Measurements from ENCODE around the gene APLF.
"Not testable (repeated sequence)": the region's sequence is repeated elsewhere in the genome, so short reads cannot be mapped to it uniquely, and the experiment has no call there.

Gene APLF

GRCh38 chr2:68565858-68566257 lies 98.5 kb downstream of the APLF start:
- H3K27me3 ChIP-seq (ENCODE audit: control insufficient read depth, insufficient read depth, low read length): no peaks in the 10 kb centered on the region
- no peak overlapping the region for H2AFZ ChIP-seq
- H3K9me3 ChIP-seq (ENCODE audit: control insufficient read depth, low read length): no peaks in the 10 kb centered on the region
- H3K9ac ChIP-seq: no peak overlapping the region
- no peaks in the 10 kb centered on the region for H3K79me2 ChIP-seq
- no peak overlapping the region for H3K27ac ChIP-seq
- no peak for TF ChIP-seq CTCF (IDR thresholded peaks at IDR 0.05)
- no peak overlapping the region for H3K4me2 ChIP-seq (ENCODE audit: low read length)
- H3K36me3 ChIP-seq (ENCODE audit: control insufficient read depth, insufficient read depth, low read length): no peaks in the 10 kb centered on the region
- H3K4me3 ChIP-seq (ENCODE audit: low read depth, low read length): no peak overlapping the region
- H3K4me1 ChIP-seq: no peaks in the 10 kb centered on the region

- no peak for TF ChIP-seq CTCF (IDR thresholded peaks at IDR 0.05)
- no peak overlapping the region for H3K27ac ChIP-seq
- no peaks in the 10 kb centered on the region for H3K4me1 ChIP-seq
- no peak overlapping the region for H3K4me3 ChIP-seq (ENCODE audit: low read depth, low read length)
- H3K9ac ChIP-seq: no peak overlapping the region
- no peaks in the 10 kb centered on the region for H3K27me3 ChIP-seq (ENCODE audit: control insufficient read depth, insufficient read depth, low read length)
- H2AFZ ChIP-seq: no peak overlapping the region
- H3K79me2 ChIP-seq: no peaks in the 10 kb centered on the region
- no peaks in the 10 kb centered on the region for H3K36me3 ChIP-seq (ENCODE audit: control insufficient read depth, insufficient read depth, low read length)
- no peaks in the 10 kb centered on the region for H3K9me3 ChIP-seq (ENCODE audit: control insufficient read depth, low read length)
- no peak overlapping the region for H3K4me2 ChIP-seq (ENCODE audit: low read length)
Observed at GRCh38 chr2:68566362-68566761, 99.0 kb downstream of the APLF start.

- Histone ChIP-seq H3K4me3 (ENCODE audit: low read depth, low read length) (no peak overlapping the region), H3K9me3 (ENCODE audit: control insufficient read depth, low read length) (no peaks in the 10 kb centered on the region), H3K4me2 (ENCODE audit: low read length) (no peak overlapping the region), H3K79me2 (no peaks in the 10 kb centered on the region), H3K4me1 (no peaks in the 10 kb centered on the region), H2AFZ (no peak overlapping the region), H3K9ac (no peak overlapping the region), H3K27me3 (ENCODE audit: control insufficient read depth, insufficient read depth, low read length) (no peaks in the 10 kb centered on the region), H3K36me3 (ENCODE audit: control insufficient read depth, insufficient read depth, low read length) (no peaks in the 10 kb centered on the region), H3K27ac (no peak overlapping the region)
- TF ChIP-seq CTCF (IDR thresholded peaks at IDR 0.05): no peak
Observed at GRCh38 chr2:68568116-68568515, 100.7 kb downstream of the APLF start.

- H3K36me3 ChIP-seq (ENCODE audit: control insufficient read depth, insufficient read depth, low read length): no peaks in the 10 kb centered on the region
- no peaks in the 10 kb centered on the region for H3K79me2 ChIP-seq
- H3K9ac ChIP-seq: no peak overlapping the region
- no peak for TF ChIP-seq CTCF (IDR thresholded peaks at IDR 0.05)
- H3K27me3 ChIP-seq (ENCODE audit: control insufficient read depth, insufficient read depth, low read length): no peaks in the 10 kb centered on the region
- no peak overlapping the region for H3K4me2 ChIP-seq (ENCODE audit: low read length)
- H2AFZ ChIP-seq: no peak overlapping the region
- H3K27ac ChIP-seq: no peak overlapping the region
- no peaks in the 10 kb centered on the region for H3K9me3 ChIP-seq (ENCODE audit: control insufficient read depth, low read length)
- no peak overlapping the region for H3K4me3 ChIP-seq (ENCODE audit: low read depth, low read length)
- H3K4me1 ChIP-seq: no peaks in the 10 kb centered on the region
Observed at GRCh38 chr2:68569604-68570003, 102.2 kb downstream of the APLF start.

- not testable (repeated sequence) for H3K9ac ChIP-seq, H3K79me2 ChIP-seq
Observed at GRCh38 chr2:68570434-68570833, 103.0 kb downstream of the APLF start.

More at GRCh38 chr2:68570434-68570833, 103.0 kb downstream of the APLF start:
- not testable (repeated sequence) for H2AFZ ChIP-seq; H3K36me3 ChIP-seq (ENCODE audit: control insufficient read depth, insufficient read depth, low read length); H3K27ac ChIP-seq; H3K4me3 ChIP-seq (ENCODE audit: low read depth, low read length); H3K4me2 ChIP-seq (ENCODE audit: low read length); H3K9me3 ChIP-seq (ENCODE audit: control insufficient read depth, low read length); H3K27me3 ChIP-seq (ENCODE audit: control insufficient read depth, insufficient read depth, low read length); H3K4me1 ChIP-seq
